Nephron (organoid): Measurements from ENCODE around the gene FRRS1.

Source experiments
- H3K27ac Mint-ChIP-seq, 3 experiments: 2 replicates each; pipeline ENCODE4 v1.8.0; 2020; ENCODE audit warnings: mixed read lengths in 3 of 3, mild to moderate bottlenecking in 2 of 3, moderate library complexity in 1 of 3
- H3K27me3 Mint-ChIP-seq: 2 replicates; pipeline ENCODE4 v1.8.0; 2021; ENCODE audit warnings: low read depth, mild to moderate bottlenecking, moderate library complexity, mixed read lengths
- H3K36me3 Mint-ChIP-seq: 2 replicates; pipeline ENCODE4 v1.8.0; 2020; ENCODE audit warnings: low read depth, mixed read lengths
- H3K4me1 Mint-ChIP-seq: 2 replicates; pipeline ENCODE4 v1.8.0; 2020; ENCODE audit warnings: mixed read lengths
- H3K4me3 Mint-ChIP-seq, 3 experiments: 2 replicates each; pipeline ENCODE4 v1.8.0; 2020; ENCODE audit warnings: mild to moderate bottlenecking in 3 of 3, mixed read lengths in 3 of 3, moderate library complexity in 2 of 3
- H3K9me3 Mint-ChIP-seq: 2 replicates; pipeline ENCODE4 v1.8.0; 2020; ENCODE audit warnings: mixed read lengths
- TF ChIP-seq, protein P1 (sequence below), 3 experiments: fragments of 200-600 bp; sonication (generic); IDR thresholded peaks; one replicate each; pipeline ENCODE4 v1.5.0; 2021; ENCODE audit warnings: antibody characterized with exemption in 3 of 3; ENCODE audit not compliant: unreplicated experiment in 3 of 3

Gene FRRS1

DNA sequence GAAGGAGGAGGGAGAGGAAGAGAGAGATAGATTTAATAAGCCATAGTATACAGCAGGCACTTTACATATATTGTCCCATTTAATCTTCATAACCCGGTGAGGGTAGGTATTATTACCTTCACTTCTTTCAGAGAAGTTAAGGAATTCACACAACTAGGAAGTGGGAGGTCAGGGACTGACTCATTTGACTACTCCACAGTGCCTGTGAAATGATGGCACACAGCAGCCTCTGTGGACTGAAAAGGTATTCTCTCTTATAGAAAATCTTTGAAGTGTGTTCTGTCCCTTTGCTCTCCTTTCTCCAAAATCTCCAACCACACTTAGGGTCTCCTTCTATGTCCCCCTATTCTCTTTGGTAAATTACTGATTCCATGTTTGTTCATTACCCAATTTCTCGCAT lies 96.6 kb downstream of the FRRS1 start:
- H3K4me3 Mint-ChIP-seq: no peak overlapping the region
- H3K27me3 Mint-ChIP-seq: no peaks in the 10 kb centered on the region
- H3K4me1 Mint-ChIP-seq: peaks cover 47% of the 10 kb centered on the region
- no peaks in the 10 kb centered on the region for H3K36me3 Mint-ChIP-seq
- no peaks in the 10 kb centered on the region for H3K9me3 Mint-ChIP-seq
- H3K27ac Mint-ChIP-seq: no peak overlapping the region
- TF ChIP-seq, protein P1, sequence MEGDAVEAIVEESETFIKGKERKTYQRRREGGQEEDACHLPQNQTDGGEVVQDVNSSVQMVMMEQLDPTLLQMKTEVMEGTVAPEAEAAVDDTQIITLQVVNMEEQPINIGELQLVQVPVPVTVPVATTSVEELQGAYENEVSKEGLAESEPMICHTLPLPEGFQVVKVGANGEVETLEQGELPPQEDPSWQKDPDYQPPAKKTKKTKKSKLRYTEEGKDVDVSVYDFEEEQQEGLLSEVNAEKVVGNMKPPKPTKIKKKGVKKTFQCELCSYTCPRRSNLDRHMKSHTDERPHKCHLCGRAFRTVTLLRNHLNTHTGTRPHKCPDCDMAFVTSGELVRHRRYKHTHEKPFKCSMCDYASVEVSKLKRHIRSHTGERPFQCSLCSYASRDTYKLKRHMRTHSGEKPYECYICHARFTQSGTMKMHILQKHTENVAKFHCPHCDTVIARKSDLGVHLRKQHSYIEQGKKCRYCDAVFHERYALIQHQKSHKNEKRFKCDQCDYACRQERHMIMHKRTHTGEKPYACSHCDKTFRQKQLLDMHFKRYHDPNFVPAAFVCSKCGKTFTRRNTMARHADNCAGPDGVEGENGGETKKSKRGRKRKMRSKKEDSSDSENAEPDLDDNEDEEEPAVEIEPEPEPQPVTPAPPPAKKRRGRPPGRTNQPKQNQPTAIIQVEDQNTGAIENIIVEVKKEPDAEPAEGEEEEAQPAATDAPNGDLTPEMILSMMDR (IDR thresholded peaks at IDR 0.05; ENCODE audit: unreplicated experiment in 3 of 3): no peak

DNA sequence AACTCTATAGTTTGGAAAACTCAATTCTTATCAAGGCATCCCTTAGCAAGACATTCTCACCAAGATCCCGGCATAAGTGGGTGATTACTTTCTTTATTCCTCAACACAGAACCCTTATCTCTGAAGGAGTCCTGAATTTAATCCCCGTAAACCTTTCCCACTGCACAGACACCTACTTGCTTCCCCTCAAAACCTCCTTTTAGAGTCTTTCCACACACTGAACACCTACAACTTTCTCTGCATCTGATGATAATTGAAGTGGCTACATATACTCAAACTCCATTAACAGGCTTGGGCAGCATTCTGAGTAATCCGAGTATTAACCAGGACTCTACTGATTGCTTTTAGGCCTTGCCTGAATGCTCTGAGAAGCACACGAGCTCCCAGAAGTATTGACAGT lies 97.1 kb downstream of the FRRS1 start:
- H3K36me3 Mint-ChIP-seq: no peaks in the 10 kb centered on the region
- peaks cover 43% of the 10 kb centered on the region for H3K4me1 Mint-ChIP-seq
- H3K27ac Mint-ChIP-seq: no peak overlapping the region
- no peaks in the 10 kb centered on the region for H3K27me3 Mint-ChIP-seq
- no peaks in the 10 kb centered on the region for H3K9me3 Mint-ChIP-seq
- no peak overlapping the region for H3K4me3 Mint-ChIP-seq
- TF ChIP-seq, protein P1 (IDR thresholded peaks at IDR 0.05; ENCODE audit: unreplicated experiment in 3 of 3): no peak

DNA sequence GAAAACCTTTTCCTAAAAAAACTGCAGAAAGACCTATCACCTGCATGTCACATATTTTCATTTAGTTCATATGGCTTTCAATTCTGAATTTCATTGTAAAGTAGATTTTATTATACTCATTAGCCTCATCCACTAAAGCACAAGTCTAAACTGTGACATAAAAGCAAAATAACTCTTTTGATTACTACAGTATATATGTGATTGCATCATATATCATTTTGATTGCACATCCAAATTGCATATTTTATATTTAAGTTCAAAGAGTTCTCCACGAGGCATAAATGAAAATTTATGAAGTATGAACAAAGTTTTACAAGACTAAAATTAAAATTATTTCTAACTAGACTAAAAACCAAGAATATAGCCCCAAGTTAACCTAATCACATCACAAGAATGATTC lies 101.2 kb downstream of the FRRS1 start:
- Mint-ChIP-seq H3K27ac (no peak overlapping the region), H3K9me3 (no peaks in the 10 kb centered on the region), H3K4me1 (peaks cover 12% of the 10 kb centered on the region), H3K4me3 (no peak overlapping the region), H3K27me3 (no peaks in the 10 kb centered on the region), H3K36me3 (no peaks in the 10 kb centered on the region)
- TF ChIP-seq, protein P1 (IDR thresholded peaks at IDR 0.05; ENCODE audit: unreplicated experiment in 3 of 3): no peak

DNA sequence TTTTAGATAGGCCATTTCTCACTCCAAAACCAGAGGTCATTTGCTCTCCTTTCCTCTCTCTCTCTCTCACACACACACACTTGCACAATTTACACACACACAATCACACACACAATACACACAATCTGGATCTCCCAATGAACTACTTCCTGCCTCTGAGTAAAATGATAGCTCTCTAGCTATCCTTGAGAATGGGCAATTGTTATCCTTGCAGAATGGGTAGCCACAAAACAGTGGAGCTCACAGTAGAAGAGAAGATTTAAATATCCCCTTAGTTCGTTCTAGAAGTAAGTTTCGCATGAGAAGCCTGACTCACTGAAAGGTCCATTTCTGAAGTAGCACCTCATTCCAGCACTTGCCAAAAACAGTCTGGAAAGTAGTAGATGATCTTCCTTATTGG lies 102.9 kb downstream of the FRRS1 start:
- peaks cover 18% of the 10 kb centered on the region for H3K4me1 Mint-ChIP-seq
- no peak overlapping the region for H3K27ac Mint-ChIP-seq
- no peak overlapping the region for H3K4me3 Mint-ChIP-seq
- H3K27me3 Mint-ChIP-seq: no peaks in the 10 kb centered on the region
- H3K36me3 Mint-ChIP-seq: no peaks in the 10 kb centered on the region
- TF ChIP-seq, protein P1 (IDR thresholded peaks at IDR 0.05; ENCODE audit: unreplicated experiment in 3 of 3): no peak
- no peaks in the 10 kb centered on the region for H3K9me3 Mint-ChIP-seq

DNA sequence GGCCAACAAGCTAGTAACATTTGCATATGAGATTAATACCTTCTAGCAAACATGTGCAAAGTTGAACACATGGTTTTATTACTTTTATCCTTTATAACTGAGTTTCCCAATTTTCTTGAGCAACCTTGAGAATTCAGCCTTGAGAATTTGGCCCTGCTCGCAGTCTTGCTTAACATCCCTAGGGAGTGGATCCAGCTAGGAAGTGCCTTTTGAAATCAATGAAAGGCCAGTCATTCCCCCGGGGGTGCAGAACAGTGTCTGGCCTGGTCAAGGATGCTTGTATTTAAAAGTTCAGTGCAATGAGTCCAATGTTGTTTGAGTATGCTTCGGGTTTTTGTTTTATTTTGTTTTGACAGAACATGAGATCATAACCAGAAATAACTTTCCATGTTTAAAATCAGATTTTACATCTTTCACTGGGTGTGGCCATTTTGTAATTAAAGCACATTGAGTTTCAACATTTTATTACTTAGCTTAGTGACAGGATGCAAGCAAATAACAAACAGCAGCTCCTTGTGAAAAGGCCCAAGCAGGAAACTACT lies 103.8 kb downstream of the FRRS1 start:
- Mint-ChIP-seq H3K9me3 (no peaks in the 10 kb centered on the region), H3K27me3 (no peaks in the 10 kb centered on the region), H3K36me3 (no peaks in the 10 kb centered on the region), H3K27ac (no peak overlapping the region), H3K4me1 (peaks cover 18% of the 10 kb centered on the region), H3K4me3 (no peak overlapping the region)
- TF ChIP-seq, protein P1 (IDR thresholded peaks at IDR 0.05; ENCODE audit: unreplicated experiment in 3 of 3): no peak

DNA sequence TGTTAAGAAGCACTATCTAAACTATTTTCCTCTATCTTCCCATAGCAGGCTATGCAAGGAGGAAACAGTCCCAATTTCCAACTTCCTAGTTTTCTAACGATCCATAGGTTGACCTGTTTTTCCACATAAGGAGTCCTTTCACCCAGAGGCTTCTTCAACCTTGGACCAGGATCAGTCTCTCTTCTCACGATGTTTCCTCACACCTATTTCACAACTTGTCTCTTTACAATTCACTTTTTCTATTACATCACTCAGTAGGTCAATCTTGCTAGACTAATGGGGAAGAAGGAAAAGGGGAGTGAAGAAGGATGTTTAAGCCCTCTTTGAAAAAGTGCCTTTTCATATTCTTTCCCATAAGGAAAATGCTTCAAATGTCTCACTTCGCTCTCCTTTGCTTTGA lies 104.7 kb downstream of the FRRS1 start:
- peaks cover 11% of the 10 kb centered on the region for H3K4me1 Mint-ChIP-seq
- H3K27ac Mint-ChIP-seq: no peak overlapping the region
- no peak overlapping the region for H3K4me3 Mint-ChIP-seq
- no peaks in the 10 kb centered on the region for H3K27me3 Mint-ChIP-seq
- H3K36me3 Mint-ChIP-seq: no peaks in the 10 kb centered on the region
- H3K9me3 Mint-ChIP-seq: no peaks in the 10 kb centered on the region
- TF ChIP-seq, protein P1 (IDR thresholded peaks at IDR 0.05; ENCODE audit: unreplicated experiment in 3 of 3): no peak
